ENCODE data around the gene LYPD6.

LYPD6 gene

DNA sequence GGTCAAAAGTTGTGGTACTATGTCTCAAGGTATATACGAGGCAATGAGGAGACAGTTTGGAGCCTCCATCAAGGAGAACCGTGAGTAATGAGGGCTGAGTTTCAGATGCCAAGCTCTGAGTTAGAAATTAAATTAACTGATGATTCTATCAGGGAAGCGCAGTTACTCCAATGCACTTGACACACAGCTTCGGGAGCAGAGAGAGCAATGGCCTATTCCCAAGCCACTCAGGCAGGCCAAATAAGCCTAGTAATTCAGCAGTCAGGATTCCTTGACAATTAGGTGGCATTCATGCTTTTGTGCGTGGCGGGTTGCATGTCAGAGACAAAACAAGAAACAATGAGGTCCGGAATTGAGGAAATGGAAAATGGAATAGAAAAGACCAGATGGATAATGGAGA, 134.0 kb downstream of the LYPD6 start (continued):
- TF ChIP-seq PRDM2 (tag by site-specific recombination; IDR thresholded peaks at IDR 0.05; ENCODE audit: borderline replicate concordance) (no peak), ZNF837 (tag by site-specific recombination; IDR thresholded peaks at IDR 0.05) (no peak), ZBTB26 (tag by site-specific recombination; optimal IDR thresholded peaks at IDR 0.05) (no peak), ZNF18 (tag by site-specific recombination; IDR thresholded peaks at IDR 0.05) (no peak), MEIS1 (CRISPR knock-in tag; IDR thresholded peaks at IDR 0.05; ENCODE audit: borderline replicate concordance) (no peak), ZNF140 (tag by site-specific recombination; IDR thresholded peaks at IDR 0.05) (no peak), ZNF501 (tag by site-specific recombination; IDR thresholded peaks at IDR 0.05) (no peak), SALL2 (tag by site-specific recombination; IDR thresholded peaks at IDR 0.05; ENCODE audit: borderline replicate concordance) (no peak), ZNF623 (tag by site-specific recombination; IDR thresholded peaks at IDR 0.05) (no peak), ZNF350 (tag by site-specific recombination; IDR thresholded peaks at IDR 0.05) (no peak), ZNF19 (tag by site-specific recombination; IDR thresholded peaks at IDR 0.05; ENCODE audit: low read depth) (no peak), ZFHX2 (tag by site-specific recombination; conservative IDR thresholded peaks at IDR 0.05) (no peak), SCRT2 (tag by site-specific recombination; IDR thresholded peaks at IDR 0.05) (no peak), ZNF174 (tag by site-specific recombination; IDR thresholded peaks at IDR 0.05) (no peak)

DNA sequence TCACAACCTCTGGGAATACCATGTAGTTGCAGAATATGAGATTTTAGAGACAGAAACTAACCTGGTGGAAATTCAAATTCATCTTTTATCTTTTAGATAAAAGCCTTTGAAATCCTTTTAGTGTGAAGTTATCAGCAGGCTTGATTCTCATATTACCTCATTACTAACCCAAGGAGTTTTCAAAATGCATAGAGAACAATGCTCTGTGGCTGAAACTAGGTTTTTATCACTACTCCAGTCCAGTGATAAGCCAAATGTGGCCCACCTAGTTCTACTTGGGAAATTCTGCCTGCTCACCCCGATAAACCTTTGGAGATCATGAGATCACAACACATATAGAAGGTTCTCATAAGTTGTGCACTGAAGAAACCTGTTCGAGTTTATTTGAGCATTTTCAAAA, 135.5 kb downstream of the LYPD6 start:
- TF ChIP-seq PRDM1 (tag by site-specific recombination; IDR thresholded peaks at IDR 0.05) (no peak), SCRT2 (tag by site-specific recombination; IDR thresholded peaks at IDR 0.05) (no peak), ZXDB (tag by site-specific recombination; IDR thresholded peaks at IDR 0.05) (0 out of 2 replicates have a peak, but pooled peaks have one; percentile 23), ZNF654 (tag by site-specific recombination; IDR thresholded peaks at IDR 0.05; ENCODE audit: low read depth) (no peak), ZNF138 (tag by site-specific recombination; IDR thresholded peaks at IDR 0.05; ENCODE audit: borderline replicate concordance) (no peak), ZNF777 (tag by site-specific recombination; IDR thresholded peaks at IDR 0.05; ENCODE audit: borderline replicate concordance) (no peak), OSR2 (tag by site-specific recombination; IDR thresholded peaks at IDR 0.05) (peak; percentile 20; the same call in 1 of the 2 replicates), ZNF416 (tag by site-specific recombination; IDR thresholded peaks at IDR 0.05) (no peak), TCF7L2 (IDR thresholded peaks at IDR 0.05; ENCODE audit: borderline replicate concordance, low read depth, low read length) (peak; percentile 85; the same call in 1 of the 2 replicates), ZNF558 (tag by site-specific recombination; IDR thresholded peaks at IDR 0.05) (no peak), ZNF488 (tag by site-specific recombination; IDR thresholded peaks at IDR 0.05) (no peak), ZNF76 (tag by site-specific recombination; IDR thresholded peaks at IDR 0.05; ENCODE audit: borderline replicate concordance, low read depth) (no peak)
- TF ChIP-seq, protein P1, sequence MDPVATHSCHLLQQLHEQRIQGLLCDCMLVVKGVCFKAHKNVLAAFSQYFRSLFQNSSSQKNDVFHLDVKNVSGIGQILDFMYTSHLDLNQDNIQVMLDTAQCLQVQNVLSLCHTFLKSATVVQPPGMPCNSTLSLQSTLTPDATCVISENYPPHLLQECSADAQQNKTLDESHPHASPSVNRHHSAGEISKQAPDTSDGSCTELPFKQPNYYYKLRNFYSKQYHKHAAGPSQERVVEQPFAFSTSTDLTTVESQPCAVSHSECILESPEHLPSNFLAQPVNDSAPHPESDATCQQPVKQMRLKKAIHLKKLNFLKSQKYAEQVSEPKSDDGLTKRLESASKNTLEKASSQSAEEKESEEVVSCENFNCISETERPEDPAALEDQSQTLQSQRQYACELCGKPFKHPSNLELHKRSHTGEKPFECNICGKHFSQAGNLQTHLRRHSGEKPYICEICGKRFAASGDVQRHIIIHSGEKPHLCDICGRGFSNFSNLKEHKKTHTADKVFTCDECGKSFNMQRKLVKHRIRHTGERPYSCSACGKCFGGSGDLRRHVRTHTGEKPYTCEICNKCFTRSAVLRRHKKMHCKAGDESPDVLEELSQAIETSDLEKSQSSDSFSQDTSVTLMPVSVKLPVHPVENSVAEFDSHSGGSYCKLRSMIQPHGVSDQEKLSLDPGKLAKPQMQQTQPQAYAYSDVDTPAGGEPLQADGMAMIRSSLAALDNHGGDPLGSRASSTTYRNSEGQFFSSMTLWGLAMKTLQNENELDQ (tag by site-specific recombination; IDR thresholded peaks at IDR 0.05; ENCODE audit: low read depth): no peak
- H3K27ac ChIP-seq (ENCODE audit: extremely low read depth, low read depth, low read length): no peak overlapping the region
- no peaks in the 10 kb centered on the region for H3K36me3 ChIP-seq (ENCODE audit: control insufficient read depth in 2 of 2, insufficient read depth in 1 of 2, low read length in 2 of 2)
- no peak overlapping the region for H3K4me3 ChIP-seq (ENCODE audit: low read depth, low read length)
- peaks cover 16% of the 10 kb centered on the region for H3K4me1 ChIP-seq (ENCODE audit: control insufficient read depth, insufficient read depth, low read length)
- ChIA-PET POLR2A (no interaction called here), CTCF (interaction anchor here (0.6 kb wide), 2 partner anchors 11 to 297 kb away, joined by 3 read pairs; no protein-coding TSS in a partner anchor)
- no peaks in the 10 kb centered on the region for H3K9me3 ChIP-seq (ENCODE audit: control insufficient read depth, insufficient read depth, low read depth, low read length)
